Endothelial cell (in vitro differentiated cells): Measurements from ENCODE around the gene MPP2. TPM values are rescaled to one million over a fixed set of nuclear protein-coding genes. Genes with fewer than 3 reads are reported as not detected.
A peak's percentile ranks its signal among the peaks of the same experiment; 100 is the strongest.
"Not testable (repeated sequence)": the region's sequence is repeated elsewhere in the genome, so short reads cannot be mapped to it uniquely, and the experiment has no call there.

Experiments used
- DNase-seq: peaks from one replicate; pipeline ENCODE4 v3.0.0; 2021; ENCODE audit warnings: low spot score
- H3K27ac Mint-ChIP-seq: one replicate; pipeline ENCODE4 v1.8.0; 2021; ENCODE audit warnings: mixed read lengths, inconsistent platforms; ENCODE audit not compliant: unreplicated experiment
- H3K27me3 Mint-ChIP-seq: one replicate; pipeline ENCODE4 v1.8.0; 2021; ENCODE audit warnings: mild to moderate bottlenecking, moderate library complexity, mixed read lengths, inconsistent platforms; ENCODE audit not compliant: unreplicated experiment
- H3K36me3 Mint-ChIP-seq: one replicate; pipeline ENCODE4 v1.8.0; 2021; ENCODE audit warnings: mild to moderate bottlenecking, low read depth, mixed read lengths, inconsistent platforms; ENCODE audit not compliant: unreplicated experiment
- H3K4me1 Mint-ChIP-seq: one replicate; pipeline ENCODE4 v1.8.0; 2021; ENCODE audit warnings: mild to moderate bottlenecking, mixed read lengths, inconsistent platforms; ENCODE audit not compliant: unreplicated experiment
- H3K4me3 Mint-ChIP-seq: one replicate; pipeline ENCODE4 v1.8.0; 2021; ENCODE audit warnings: mild to moderate bottlenecking, mixed read lengths, inconsistent platforms; ENCODE audit not compliant: unreplicated experiment
- H3K9me3 Mint-ChIP-seq: one replicate; pipeline ENCODE4 v1.8.0; 2021; ENCODE audit warnings: mixed read lengths, inconsistent platforms; ENCODE audit not compliant: unreplicated experiment
- total RNA-seq: library from RNA; stranded (reverse); fragmentation: NEBNext Ultra II Directional; extraction: Animal tissue kit (Norgen Biotek cat#: 25700); gene quantifications from one replicate; pipeline ENCODE4 v1.2.1, GENCODE V29; 2021; ENCODE audit not compliant: unreplicated experiment
- TF ChIP-seq, protein P1 (sequence below): fragments of 200-600 bp; sonication (generic); IDR thresholded peaks from one replicate; pipeline ENCODE4 v1.5.0; 2021; ENCODE audit warnings: antibody characterized with exemption; ENCODE audit not compliant: unreplicated experiment

MPP2 gene
- total RNA-seq, 1 donor from 2014 or later = 8.4 TPM

- H3K4me3 Mint-ChIP-seq = no peak overlapping the region
- no peak overlapping the region for H3K27ac Mint-ChIP-seq
- no peaks in the 10 kb centered on the region for H3K36me3 Mint-ChIP-seq
- peaks cover 12% of the 10 kb centered on the region for H3K4me1 Mint-ChIP-seq
- no peaks in the 10 kb centered on the region for H3K9me3 Mint-ChIP-seq
- H3K27me3 Mint-ChIP-seq = peaks cover 3% of the 10 kb centered on the region
- TF ChIP-seq, protein P1, sequence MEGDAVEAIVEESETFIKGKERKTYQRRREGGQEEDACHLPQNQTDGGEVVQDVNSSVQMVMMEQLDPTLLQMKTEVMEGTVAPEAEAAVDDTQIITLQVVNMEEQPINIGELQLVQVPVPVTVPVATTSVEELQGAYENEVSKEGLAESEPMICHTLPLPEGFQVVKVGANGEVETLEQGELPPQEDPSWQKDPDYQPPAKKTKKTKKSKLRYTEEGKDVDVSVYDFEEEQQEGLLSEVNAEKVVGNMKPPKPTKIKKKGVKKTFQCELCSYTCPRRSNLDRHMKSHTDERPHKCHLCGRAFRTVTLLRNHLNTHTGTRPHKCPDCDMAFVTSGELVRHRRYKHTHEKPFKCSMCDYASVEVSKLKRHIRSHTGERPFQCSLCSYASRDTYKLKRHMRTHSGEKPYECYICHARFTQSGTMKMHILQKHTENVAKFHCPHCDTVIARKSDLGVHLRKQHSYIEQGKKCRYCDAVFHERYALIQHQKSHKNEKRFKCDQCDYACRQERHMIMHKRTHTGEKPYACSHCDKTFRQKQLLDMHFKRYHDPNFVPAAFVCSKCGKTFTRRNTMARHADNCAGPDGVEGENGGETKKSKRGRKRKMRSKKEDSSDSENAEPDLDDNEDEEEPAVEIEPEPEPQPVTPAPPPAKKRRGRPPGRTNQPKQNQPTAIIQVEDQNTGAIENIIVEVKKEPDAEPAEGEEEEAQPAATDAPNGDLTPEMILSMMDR = no peak
- DNase-seq = no peak
These were observed 37.9 kb upstream of the MPP2 start for GRCh38 chr17:43945074-43945829.

DNA sequence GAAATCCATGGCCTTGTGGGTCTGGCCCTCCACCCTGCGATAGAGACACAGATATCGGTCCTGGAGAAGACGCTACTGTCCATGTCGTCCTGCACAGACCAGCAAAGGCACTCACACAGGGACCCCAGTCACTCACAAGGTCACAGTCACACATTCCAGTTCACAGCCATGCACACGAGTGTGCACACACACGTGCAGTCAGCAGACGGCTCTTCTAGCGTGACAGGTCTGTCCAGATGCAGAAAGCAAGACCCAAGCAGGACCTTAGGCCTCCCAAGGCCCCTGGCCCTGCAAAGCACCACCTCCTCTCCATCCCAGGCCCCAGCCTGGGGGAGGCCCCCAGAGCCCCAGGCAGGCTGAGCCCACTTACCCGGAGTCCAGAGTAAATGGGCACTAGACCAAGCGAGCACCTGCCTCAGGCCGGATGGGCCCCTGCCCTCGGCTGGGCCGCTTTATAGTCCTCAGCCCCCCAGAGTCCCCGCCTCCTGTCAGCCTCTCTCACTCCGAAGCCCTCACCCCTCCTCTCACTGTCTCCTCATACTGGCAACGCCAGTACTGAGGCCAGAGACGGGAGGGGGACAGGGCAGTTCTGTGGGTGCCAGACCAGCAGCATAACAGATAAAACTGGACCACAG, 34.8 kb upstream of the MPP2 start, which contains the start of gene PPY:
TSS of gene PPY (minus strand) at position 426 of the 635 bp plus-strand sequence. CDS start 822 bp downstream, outside the sequence.
- Mint-ChIP-seq H3K27me3 (peaks cover 4% of the 10 kb centered on the region), H3K4me1 (peaks cover 4% of the 10 kb centered on the region), H3K36me3 (peaks cover 3% of the 10 kb centered on the region), H3K27ac (no peak within 1 kb of the TSS), H3K4me3 (no peak within 1 kb of the TSS), H3K9me3 (no peaks in the 10 kb centered on the region)
- TF ChIP-seq, protein P1 = no peak
- DNase-seq = no peak

DNA sequence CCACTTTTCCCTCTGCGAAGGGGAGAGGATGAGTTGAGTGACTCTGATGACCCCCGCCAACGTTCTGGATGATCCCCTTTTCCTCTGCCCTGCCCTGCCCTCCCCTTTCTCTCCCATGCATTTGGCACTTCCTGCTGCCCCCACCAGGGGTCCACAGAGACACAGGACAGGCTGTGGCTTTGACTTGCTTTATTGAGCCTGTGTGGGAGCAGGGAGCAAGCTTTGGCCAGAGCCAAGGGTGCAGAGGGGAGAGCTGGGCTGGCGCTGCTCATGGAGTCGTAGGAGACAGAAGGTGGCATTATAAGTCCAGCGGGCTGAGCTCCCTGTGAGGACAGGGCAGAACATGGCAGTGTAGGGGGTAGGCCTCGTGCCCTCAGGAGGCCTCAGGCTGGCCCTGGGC, 33.3 kb upstream of the MPP2 start:
- DNase-seq = peak; percentile 76
- Mint-ChIP-seq H3K27ac (no peak overlapping the region), H3K9me3 (no peaks in the 10 kb centered on the region), H3K36me3 (peaks cover 3% of the 10 kb centered on the region), H3K4me3 (no peak overlapping the region), H3K4me1 (peaks cover 4% of the 10 kb centered on the region), H3K27me3 (peaks cover 7% of the 10 kb centered on the region)
- TF ChIP-seq, protein P1 = peak; percentile 59

- Mint-ChIP-seq H3K36me3 (peaks cover 3% of the 10 kb centered on the region), H3K27me3 (peaks cover 7% of the 10 kb centered on the region), H3K9me3 (no peaks in the 10 kb centered on the region), H3K27ac (no peak overlapping the region), H3K4me1 (peaks cover 3% of the 10 kb centered on the region), H3K4me3 (no peak overlapping the region)
- TF ChIP-seq, protein P1 = no peak
- DNase-seq = no peak
These were observed 32.5 kb upstream of the MPP2 start for GRCh38 chr17:43939886-43940285.

DNA sequence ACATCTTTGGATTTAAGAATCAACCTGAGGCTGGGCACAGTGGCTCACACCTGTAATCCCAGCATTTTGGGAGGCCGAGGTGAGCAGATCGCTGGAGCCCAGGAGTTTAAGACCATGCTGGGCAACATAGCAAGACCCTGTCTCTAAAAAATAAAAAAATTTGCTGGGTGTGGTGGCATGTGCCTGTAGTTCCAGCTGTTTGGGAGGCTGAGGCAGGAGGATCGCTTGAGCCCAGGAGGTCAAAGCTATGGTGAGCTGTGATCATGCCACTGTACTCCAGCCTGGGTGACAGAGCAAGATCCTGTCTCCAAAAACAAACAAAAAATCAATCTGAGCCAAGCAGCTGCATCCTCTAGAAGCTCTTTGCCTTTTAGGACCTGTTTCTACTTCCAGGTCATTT, 32.1 kb upstream of the MPP2 start:
- H3K9me3 Mint-ChIP-seq, H3K27me3 Mint-ChIP-seq: not testable (repeated sequence)

More for the DNA sequence above, 32.1 kb upstream of the MPP2 start:
- H3K4me3 Mint-ChIP-seq, H3K27ac Mint-ChIP-seq, H3K4me1 Mint-ChIP-seq, DNase-seq, H3K36me3 Mint-ChIP-seq: not testable (repeated sequence)
